Measurements from ENCODE around the gene ACVR1. TPM values are rescaled to one million over a fixed set of nuclear protein-coding genes. Genes with fewer than 3 reads are reported as not detected.

The ACVR1 gene
- total RNA-seq, 2 donors from 2014 or later = 16.0 to 27.0 TPM

DNA sequence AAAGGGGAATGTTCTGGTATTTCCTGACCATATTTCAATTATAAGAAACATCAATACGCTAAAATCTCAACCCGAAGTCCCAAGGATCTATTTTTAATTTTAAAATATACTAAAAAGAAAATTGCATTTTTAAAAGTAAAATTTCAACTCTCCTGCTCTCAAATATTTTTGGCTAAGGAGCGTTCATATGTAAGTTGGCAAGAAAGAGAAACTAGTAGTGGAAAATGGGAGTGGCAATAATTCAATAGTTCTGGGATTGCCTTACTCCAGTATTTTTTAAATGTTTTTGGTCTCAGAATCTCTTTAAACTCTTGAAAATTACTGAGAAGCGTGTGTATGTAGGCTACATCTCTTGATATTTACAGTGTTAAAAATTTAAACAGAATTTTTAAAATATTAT, 72.7 kb downstream of the ACVR1 start:
- Mint-ChIP-seq H3K9me3 (no peaks in the 10 kb centered on the region), H3K36me3 (peaks cover 0 to 9% of the 10 kb centered on the region in 2 donors)
- no peak for ATAC-seq

DNA sequence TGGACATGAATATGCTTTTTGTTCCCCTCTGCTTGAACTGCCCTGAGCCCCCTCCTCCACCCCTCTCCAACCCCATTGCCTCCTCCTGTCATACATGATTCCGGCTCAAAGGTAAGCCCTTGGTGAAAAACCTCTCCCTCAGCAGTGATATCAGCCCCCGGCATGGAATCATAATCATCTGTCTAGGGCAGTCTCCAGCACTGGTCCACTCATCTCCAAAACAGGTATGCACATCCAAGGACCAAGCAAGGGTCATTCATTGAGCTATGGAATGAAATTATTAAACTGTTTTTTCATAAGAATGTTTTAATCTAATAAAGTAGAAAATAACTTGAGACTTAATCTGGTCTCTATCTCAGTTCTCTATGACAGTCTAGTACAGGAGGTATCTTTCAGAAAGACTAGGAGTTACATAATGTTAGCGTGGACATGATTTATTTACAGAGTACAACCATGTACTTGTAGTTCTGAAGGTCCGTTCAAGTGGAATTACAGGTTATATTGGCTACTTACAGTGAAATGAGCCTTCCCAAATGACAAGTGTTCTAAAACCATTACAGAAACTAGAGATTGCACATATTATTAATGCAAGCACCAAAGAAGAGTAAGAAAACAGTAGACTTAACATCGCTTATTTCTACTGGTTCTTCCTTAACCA, 75.2 kb downstream of the ACVR1 start:
- Mint-ChIP-seq H3K27ac (no peak overlapping the region), H3K36me3 (peaks cover 0 to 5% of the 10 kb centered on the region in 2 donors), H3K9me3 (no peaks in the 10 kb centered on the region)
- DNase-seq (ENCODE audit: low spot score in 2 of 2) (no peak), ATAC-seq (no peak)

More for the DNA sequence above, 72.7 kb downstream of the ACVR1 start:
- H3K27ac Mint-ChIP-seq = no peak overlapping the region
- DNase-seq (ENCODE audit: low spot score in 2 of 2) = no peak

DNA sequence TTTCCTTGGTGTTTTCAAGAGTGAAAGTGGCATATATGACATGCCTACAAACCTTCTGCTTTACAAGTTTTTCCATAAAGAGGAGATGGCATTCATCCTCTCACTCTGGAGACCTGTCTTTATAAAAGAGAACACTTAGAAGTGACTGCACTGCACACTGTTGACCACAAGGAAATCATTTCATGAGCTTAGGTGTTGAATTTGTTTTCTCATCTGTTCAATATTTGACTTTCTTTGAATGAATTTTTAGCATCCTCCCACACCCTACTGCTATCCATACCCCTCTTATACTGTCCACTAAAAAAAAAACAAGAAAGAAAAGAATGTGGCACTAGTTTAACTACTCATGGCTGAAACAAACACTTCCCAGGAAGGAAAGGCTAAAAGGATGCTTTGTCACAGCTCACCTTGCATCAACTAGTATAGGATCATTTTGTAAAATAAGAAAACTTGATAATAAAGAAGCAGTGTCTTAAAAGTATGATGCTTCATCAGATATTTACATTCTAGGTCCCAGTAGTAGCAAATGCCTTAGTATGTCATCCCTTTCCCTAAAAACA, 83.0 kb downstream of the ACVR1 start:
- ATAC-seq (no peak), DNase-seq (ENCODE audit: low spot score in 2 of 2) (no peak)
- Mint-ChIP-seq H3K9me3 (no peaks in the 10 kb centered on the region), H3K27ac (peak overlapping the region in 1 of 2 donors; percentile 5), H3K36me3 (no peaks in the 10 kb centered on the region)

DNA sequence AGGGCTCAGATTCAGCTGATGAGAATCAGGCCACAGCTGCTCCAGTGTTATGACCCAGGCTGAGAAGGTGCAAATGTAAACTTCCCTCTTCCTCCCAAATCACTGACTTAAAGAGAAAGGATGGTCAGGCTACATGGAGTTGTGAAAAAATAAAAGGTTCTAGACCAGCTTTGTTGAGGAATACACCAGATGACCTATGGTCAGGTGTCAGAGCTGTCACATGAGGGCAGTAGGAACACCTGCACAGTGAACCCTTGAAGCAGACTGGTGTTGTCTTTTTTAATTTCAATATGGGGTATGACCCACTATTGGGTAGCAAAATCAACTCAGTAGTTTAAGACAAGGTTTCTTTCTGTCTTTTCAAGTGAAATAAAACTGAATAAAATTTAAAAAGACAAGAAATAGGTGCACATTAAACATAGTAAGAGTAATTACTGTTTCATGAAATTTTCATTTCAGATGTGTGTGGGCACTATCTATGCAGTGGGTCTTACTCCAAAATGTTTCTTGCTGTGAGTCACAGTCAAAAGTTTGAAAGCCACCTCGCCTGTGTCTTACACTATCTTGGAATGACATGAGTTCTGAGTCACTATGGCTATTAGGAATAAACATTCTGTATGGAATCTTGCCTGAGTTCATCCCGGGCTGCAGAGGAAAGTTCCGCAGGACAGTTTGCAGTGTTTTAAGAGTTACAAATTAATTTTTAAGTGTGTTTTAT, 83.6 kb downstream of the ACVR1 start:
- Mint-ChIP-seq H3K27ac (no peak overlapping the region), H3K9me3 (no peaks in the 10 kb centered on the region), H3K36me3 (no peaks in the 10 kb centered on the region)
- ATAC-seq (peak in 1 of 2 donors; percentile 24), DNase-seq (ENCODE audit: low spot score in 2 of 2) (no peak)

DNA sequence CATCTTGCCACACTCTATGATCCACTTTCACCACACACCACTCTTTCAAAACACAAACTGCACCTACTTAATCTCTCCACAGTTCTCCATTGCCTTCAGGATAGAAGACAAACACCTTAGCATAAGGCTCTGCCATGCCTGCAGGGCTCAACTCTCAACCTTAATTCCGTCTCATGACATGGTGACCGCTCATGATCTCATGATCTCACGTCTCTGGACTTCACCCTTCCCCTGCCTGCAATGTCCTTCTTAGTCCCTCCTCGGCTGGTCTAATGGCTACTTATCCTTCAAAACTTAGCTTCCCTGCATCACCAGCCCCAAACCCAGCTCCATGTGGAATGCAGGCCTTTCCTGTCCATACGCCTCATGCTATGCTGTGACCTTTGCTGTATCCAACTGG, 85.3 kb downstream of the ACVR1 start:
- ATAC-seq (no peak), DNase-seq (ENCODE audit: low spot score in 2 of 2) (no peak)
- H3K36me3 Mint-ChIP-seq = peaks cover 0 to 6% of the 10 kb centered on the region in 2 donors
- no peak overlapping the region for H3K27ac Mint-ChIP-seq
- no peaks in the 10 kb centered on the region for H3K9me3 Mint-ChIP-seq

DNA sequence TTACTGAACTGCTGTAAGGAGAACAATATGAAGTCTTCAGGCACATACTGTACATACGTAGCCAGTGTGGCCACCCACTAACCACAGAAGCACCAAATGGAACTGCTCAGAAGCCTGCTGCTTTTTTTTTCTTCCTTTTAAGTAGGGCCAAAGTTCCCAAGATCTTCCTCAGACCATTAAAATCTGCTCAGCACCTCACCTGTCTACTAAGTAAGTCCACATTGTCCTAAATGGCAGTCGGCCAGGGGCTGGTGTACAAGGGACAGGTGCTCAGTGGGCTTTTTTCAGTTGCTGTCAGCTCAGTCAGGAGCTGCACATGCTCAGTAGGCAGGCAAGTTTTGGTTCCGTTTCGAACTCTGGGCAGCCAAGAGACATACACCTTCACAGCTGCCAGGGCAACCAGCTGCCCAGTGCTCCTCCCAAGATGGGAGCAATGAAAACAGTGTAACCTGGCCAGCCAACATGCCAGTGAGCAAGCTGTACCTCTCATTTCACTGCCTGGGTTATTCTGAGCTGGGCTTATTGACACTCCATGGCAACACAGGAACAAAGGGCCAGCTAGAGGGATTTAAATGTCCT, 86.1 kb downstream of the ACVR1 start:
- DNase-seq (ENCODE audit: low spot score in 2 of 2) (no peak), ATAC-seq (peak; percentile 22 to 24)
- no peaks in the 10 kb centered on the region for H3K9me3 Mint-ChIP-seq
- peaks cover 0 to 6% of the 10 kb centered on the region in 2 donors for H3K36me3 Mint-ChIP-seq
- H3K27ac Mint-ChIP-seq = no peak overlapping the region

DNA sequence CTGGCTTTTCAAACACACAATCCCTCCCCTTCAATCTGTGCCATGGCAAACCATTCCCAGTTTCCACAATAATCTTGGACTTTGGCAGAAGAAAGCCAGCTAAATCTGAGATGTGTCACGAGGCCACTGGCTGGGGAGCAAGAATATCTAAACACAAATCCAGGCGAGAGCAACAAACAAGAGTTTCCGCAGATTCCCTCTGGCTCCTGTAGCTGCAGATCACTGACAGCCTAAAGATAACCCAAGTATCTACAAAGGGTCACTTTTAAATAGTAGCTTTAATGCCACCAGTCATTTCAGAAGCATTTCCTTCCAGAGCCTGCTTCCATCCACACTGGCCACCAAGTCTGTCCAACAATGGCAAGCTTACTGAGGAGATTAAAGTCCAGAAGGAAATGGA, 86.9 kb downstream of the ACVR1 start:
- ATAC-seq (no peak), DNase-seq (ENCODE audit: low spot score in 2 of 2) (no peak)
- Mint-ChIP-seq H3K27ac (peak overlapping the region in 1 of 2 donors; percentile 46), H3K9me3 (no peaks in the 10 kb centered on the region), H3K36me3 (peaks cover 0 to 6% of the 10 kb centered on the region in 2 donors)

DNA sequence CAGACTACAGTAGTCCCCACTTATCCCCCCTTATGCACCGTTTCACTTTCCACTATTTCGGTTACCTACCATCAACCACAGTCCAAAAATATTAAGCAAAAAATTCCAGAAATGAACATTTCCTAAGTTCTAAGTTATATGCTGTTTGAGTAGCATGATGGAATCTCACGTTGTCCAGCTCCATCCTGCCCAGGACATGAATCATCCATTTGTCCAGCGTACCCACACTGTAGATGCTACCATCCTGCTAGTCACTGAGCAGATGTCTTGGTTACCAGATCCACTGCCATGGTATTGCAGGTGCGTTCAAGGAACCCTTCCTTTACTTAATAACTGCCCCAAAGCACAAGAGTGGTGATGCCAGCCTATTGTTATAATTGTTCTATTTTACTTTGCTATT, 87.9 kb downstream of the ACVR1 start:
- ATAC-seq = no peak
- Mint-ChIP-seq H3K9me3 (no peaks in the 10 kb centered on the region), H3K36me3 (peaks cover 0 to 6% of the 10 kb centered on the region in 2 donors), H3K27ac (peak overlapping the region in 1 of 2 donors; percentile 76)
- DNase-seq (ENCODE audit: low spot score in 2 of 2) = no peak

DNA sequence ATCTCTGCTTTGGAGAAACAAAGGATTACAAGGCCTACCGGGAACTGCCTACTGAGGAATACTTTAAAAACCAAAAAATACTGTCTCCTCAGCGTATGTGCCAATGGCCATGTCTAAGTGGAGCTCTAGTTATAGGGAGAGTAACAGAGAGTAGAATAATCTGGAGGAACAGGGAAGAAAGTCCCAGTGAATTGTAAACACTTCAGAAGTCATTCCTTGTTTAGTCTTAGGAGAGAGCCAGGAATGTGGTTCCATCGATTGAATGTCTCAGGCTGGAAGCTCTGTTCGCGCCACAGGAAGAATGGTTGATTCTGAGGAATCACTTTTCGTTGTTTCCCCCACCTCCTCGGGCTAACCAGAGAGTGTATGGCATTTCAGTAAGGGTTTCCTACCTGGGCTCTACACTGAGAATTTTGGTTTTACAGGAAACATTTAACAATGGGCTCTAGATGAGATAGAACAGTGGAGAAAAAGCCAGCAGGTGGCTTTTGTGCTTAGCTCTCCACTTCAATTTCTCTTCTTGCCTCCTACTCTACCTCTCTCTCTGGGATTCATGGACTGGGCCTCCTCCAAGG, 88.7 kb downstream of the ACVR1 start:
- peak overlapping the region in 1 of 2 donors; percentile 76 for H3K27ac Mint-ChIP-seq

DNA sequence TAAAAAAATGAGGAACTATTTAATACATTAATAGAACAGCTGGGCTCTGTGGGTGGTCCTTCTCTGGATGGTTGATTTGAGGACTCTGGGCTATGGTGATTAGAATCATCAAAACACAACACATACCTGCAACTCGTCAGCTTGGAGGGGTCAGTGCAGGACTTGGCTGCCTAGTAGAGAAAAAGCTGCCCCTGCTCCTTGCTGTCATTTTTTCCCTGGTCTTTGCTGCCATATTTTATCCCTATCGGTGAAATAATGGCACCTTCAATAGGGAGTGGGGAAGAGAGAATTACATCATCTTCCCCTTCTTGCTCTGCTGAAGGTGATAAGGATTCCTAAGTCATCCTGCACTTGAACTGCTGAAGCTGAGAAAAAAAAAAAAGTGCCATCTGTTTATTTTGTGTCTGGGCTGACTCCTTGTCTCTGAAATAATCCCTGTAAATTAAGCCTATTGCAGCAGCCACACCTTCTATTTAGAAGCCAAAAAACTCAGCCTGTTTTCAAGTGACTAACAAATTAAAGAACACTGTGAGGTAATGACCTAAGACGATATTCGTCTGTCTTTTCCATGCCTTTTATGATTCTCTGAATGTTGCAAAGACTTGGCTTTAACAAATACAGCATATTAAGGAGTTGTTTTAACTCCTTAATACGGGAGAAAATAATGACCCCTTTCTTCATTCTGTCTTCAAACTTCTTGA, 89.3 kb downstream of the ACVR1 start:
- Mint-ChIP-seq H3K36me3 (peaks cover 0 to 6% of the 10 kb centered on the region in 2 donors), H3K27ac (peak overlapping the region in 1 of 2 donors; percentile 25), H3K9me3 (no peaks in the 10 kb centered on the region)
- ATAC-seq (no peak), DNase-seq (ENCODE audit: low spot score in 2 of 2) (no peak)

More for the DNA sequence above, 88.7 kb downstream of the ACVR1 start:
- no peaks in the 10 kb centered on the region for H3K9me3 Mint-ChIP-seq
- peaks cover 0 to 6% of the 10 kb centered on the region in 2 donors for H3K36me3 Mint-ChIP-seq
- no peak for ATAC-seq
- DNase-seq (ENCODE audit: low spot score in 2 of 2) = no peak

DNA sequence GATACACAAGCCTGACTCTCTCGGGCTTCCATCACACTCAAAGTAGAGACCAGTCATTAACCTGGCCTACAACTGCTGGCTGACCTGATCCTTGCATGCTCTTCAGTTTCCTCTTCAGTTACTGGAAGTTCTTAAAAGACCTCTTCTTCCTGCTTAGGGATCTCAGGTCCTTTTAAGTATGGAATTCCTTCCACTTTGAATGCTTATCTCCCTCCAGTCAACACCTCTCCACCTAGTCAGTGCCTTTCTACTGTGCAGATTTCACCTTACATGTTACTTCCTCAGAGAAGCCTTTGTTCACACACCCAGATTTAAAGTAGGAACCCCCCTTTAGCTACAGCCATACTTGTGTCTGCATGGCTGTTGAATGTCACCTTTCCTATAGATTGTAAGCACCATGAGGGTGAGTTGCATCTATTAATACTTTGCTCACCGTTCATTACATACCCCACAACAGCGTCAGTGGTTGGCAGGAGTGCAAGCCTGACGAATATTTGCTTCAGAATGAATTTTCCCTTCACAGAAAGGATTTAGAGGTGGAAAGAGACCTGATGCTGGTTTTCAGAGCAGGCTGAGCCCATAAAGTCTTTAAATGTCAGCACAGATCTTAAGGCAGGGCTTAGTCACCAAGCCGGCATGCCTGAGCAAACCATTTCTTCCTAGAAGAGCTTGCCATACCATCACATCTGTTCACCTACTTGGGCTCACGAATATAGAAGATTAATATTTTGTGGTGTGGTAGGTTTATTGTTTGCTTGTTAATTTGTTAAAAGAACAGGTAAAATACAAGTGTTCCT, 90.1 kb downstream of the ACVR1 start:
- peaks cover 0 to 6% of the 10 kb centered on the region in 2 donors for H3K36me3 Mint-ChIP-seq
- H3K27ac Mint-ChIP-seq = no peak overlapping the region
- DNase-seq (ENCODE audit: low spot score in 2 of 2) = no peak
- no peak for ATAC-seq
- H3K9me3 Mint-ChIP-seq = no peaks in the 10 kb centered on the region

DNA sequence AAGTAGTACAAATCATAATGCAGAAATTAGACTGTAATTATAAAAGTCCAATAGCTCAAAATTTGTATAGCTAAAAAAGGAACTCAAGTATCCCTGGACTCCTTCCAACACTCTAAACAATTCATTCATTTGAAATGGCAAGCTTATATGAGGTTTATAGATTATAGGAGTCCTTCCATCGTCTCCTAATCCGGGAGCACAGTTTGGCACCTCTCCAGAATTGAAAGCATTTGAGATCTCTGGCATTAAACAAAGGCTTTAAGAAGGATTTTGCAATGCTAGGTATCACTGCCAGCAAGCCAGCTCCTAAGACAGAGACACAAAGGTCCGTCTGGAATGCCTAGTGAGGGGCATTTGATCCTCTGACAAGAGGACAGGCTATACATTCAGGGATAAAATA, 90.9 kb downstream of the ACVR1 start:
- Mint-ChIP-seq H3K9me3 (no peaks in the 10 kb centered on the region), H3K36me3 (peaks cover 0 to 11% of the 10 kb centered on the region in 2 donors), H3K27ac (no peak overlapping the region)
- ATAC-seq = no peak
- no peak for DNase-seq (ENCODE audit: low spot score in 2 of 2)

DNA sequence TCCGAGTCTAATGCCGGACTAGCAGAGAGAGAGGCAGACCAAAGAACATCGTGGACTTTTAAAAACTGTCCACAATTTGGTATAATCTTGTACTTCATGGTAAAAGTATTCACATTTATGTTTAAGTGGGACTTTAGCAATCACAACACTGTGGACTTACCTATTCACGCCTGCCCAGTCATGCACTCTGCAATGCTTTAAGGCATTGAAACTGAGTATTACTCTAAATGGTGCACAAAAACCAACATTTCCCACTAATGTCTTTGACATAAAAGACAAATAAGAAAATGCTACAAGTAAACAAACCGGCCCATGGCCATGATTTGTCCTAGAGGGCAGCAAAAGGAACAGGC, 91.3 kb downstream of the ACVR1 start:
- Mint-ChIP-seq H3K27ac (peak overlapping the region in 1 of 2 donors; percentile 61), H3K9me3 (no peaks in the 10 kb centered on the region), H3K36me3 (peaks cover 0 to 12% of the 10 kb centered on the region in 2 donors)
- DNase-seq (ENCODE audit: low spot score in 2 of 2) = no peak
- ATAC-seq = no peak

DNA sequence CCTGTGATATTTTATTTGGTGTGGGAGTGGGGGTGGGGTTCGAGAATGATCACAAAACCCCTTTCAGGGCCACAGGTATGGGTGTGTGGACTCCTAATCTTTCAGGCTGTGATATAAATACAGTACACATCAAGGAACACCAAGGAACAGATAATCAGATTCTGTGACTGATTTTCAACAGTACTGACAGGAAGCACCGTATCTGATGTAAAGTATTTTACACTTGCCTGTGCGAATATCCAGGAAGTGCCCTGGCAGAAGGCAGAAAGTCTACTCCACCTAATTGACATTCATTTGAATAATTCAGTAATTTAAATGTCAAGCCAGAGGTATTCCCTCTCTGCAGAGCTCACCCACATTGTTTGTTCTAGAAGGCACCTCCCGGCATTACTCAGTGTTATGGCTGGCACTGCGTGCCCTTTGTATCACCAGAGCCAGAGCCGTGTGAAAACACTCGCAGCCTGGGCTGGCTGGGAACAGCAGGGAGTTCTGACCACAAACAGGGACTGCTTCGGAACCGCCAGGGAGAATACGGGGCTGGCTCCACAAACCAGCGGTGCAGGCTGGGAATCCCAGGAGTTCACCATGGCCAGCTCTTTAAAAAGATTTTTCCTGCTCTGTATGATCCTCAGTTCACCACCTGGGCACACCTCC, 91.8 kb downstream of the ACVR1 start:
- peak; percentile 20 to 85 for ATAC-seq
- DNase-seq (ENCODE audit: low spot score in 2 of 2) = no peak
- Mint-ChIP-seq H3K36me3 (peaks cover 0 to 12% of the 10 kb centered on the region in 2 donors), H3K27ac (peak overlapping the region in 1 of 2 donors; percentile 61), H3K9me3 (no peaks in the 10 kb centered on the region)

DNA sequence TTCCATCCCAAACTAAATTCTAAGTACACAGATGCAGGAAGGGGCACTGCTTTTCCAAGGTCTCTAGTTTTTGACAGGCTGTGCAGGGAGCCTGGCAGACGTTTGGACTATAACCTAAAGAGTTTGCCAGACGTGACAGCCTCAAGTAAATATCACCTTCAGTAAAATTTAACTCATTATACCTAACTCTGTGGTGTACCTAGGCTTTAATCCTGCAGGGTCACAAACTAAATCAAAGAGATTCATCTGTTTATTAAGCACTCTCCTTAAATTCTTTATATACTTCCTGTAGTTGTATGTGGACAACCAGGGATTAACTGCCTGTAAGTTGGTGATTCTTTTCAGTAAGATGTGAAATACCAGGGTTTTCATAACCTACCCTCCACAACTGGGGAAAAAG, 92.9 kb downstream of the ACVR1 start:
- no peak overlapping the region for H3K27ac Mint-ChIP-seq
- DNase-seq (ENCODE audit: low spot score in 2 of 2) (no peak), ATAC-seq (no peak)
- H3K36me3 Mint-ChIP-seq = peaks cover 0 to 12% of the 10 kb centered on the region in 2 donors
- no peaks in the 10 kb centered on the region for H3K9me3 Mint-ChIP-seq
